SU-DHL-6 (cell line): ENCODE data around the gene LIPH.
A peak's percentile ranks its signal among the peaks of the same experiment; 100 is the strongest.
"Not testable (repeated sequence)": the region's sequence is repeated elsewhere in the genome, so short reads cannot be mapped to it uniquely, and the experiment has no call there.

Experiments
- H2AFZ ChIP-seq: fragments of 200-600 bp; sonication (generic); 2 replicates; pipeline ENCODE4 v1.6.1; 2014; ENCODE audit warnings: low read depth, mild to moderate bottlenecking, moderate library complexity, mixed read lengths, antibody characterized with exemption, low read length; ENCODE audit not compliant: severe bottlenecking
- H3F3A ChIP-seq: fragments of 200-600 bp; shearing (Covaris generic); 2 replicates; pipeline ENCODE4 v1.6.0; 2016; ENCODE audit warnings: antibody characterized with exemption, mild to moderate bottlenecking; ENCODE audit not compliant: insufficient read depth
- H3K27ac ChIP-seq: fragments of 200-600 bp; sonication (generic); 2 replicates; pipeline ENCODE4 v1.5.1; 2016; ENCODE audit warnings: low read depth, mild to moderate bottlenecking, low read length, moderate library complexity, mixed read lengths
- H3K27me3 ChIP-seq: fragments of 200-600 bp; sonication (generic), shearing (Covaris generic); 2 replicates; pipeline ENCODE4 v1.6.0; 2014; ENCODE audit warnings: mild to moderate bottlenecking, low read length
- H3K36me3 ChIP-seq: fragments of 200-600 bp; sonication (generic); 2 replicates; pipeline ENCODE4 v1.6.1; 2014; ENCODE audit warnings: mild to moderate bottlenecking, low read length, mixed read lengths
- H3K4me2 ChIP-seq: fragments of 300-600, 200-600 bp; shearing (Covaris generic), sonication (generic); 2 replicates; pipeline ENCODE4 v1.6.0; 2014; ENCODE audit warnings: low read length, low read depth, mild to moderate bottlenecking; ENCODE audit not compliant: poor library complexity, severe bottlenecking
- H3K4me3 ChIP-seq: fragments of 200-600 bp; sonication (generic); 2 replicates; pipeline ENCODE4 v1.5.1; 2014; ENCODE audit warnings: antibody characterized with exemption, low read length, mild to moderate bottlenecking, mixed read lengths; ENCODE audit not compliant: insufficient read depth, poor library complexity, severe bottlenecking
- H3K79me2 ChIP-seq: fragments of 200-600 bp; sonication (generic); 2 replicates; pipeline ENCODE4 v1.6.1; 2014; ENCODE audit warnings: mild to moderate bottlenecking, low read length, moderate library complexity; ENCODE audit not compliant: insufficient read depth
- H3K9ac ChIP-seq: fragments of 200-600 bp; sonication (generic); 2 replicates; pipeline ENCODE4 v1.7.0; 2014; ENCODE audit warnings: mild to moderate bottlenecking, low read length
- H3K9me2 ChIP-seq: fragments of 200-600 bp; sonication (generic); replicated peaks from 2 replicates; pipeline ENCODE4 v1.6.1; 2014; ENCODE audit warnings: low read length; ENCODE audit not compliant: insufficient read depth
- H3K9me3 ChIP-seq: fragments of 200-600 bp; sonication (generic); 2 replicates; pipeline ENCODE4 v1.6.1; 2014; ENCODE audit warnings: low read length, mixed read lengths; ENCODE audit not compliant: insufficient read depth
- H4K20me1 ChIP-seq: fragments of 200-600 bp; sonication (generic); 2 replicates; pipeline ENCODE4 v1.6.1; 2014; ENCODE audit warnings: low read depth, mild to moderate bottlenecking, antibody characterized with exemption, low read length, moderate library complexity, mixed read lengths
- CTCF ChIP-seq: fragments of 200-600 bp; sonication (generic); IDR thresholded peaks from one replicate; pipeline ENCODE4 v1.5.1; 2017; ENCODE audit warnings: antibody characterized with exemption, mild to moderate bottlenecking, low read length, moderate library complexity; ENCODE audit not compliant: insufficient read depth, poor library complexity, severe bottlenecking
- EZH2phosphoT487 ChIP-seq: fragments of 200-600 bp; sonication (generic), shearing (Covaris generic); conservative IDR thresholded peaks from 2 replicates; pipeline ENCODE4 v1.6.1; 2018; ENCODE audit warnings: mild to moderate bottlenecking, antibody characterized with exemption, low read length, moderate library complexity, mixed read lengths

Gene LIPH

GRCh38 chr3:185560676-185561075 is 8.3 kb upstream of the LIPH start:
- Histone ChIP-seq H3K27me3 (no peaks in the 10 kb centered on the region), H3K9ac (no peak overlapping the region), H3K4me2 (no peak overlapping the region), H3F3A (no peaks in the 10 kb centered on the region), H4K20me1 (no peaks in the 10 kb centered on the region), H3K79me2 (no peaks in the 10 kb centered on the region), H3K9me2 (no peaks in the 10 kb centered on the region), H3K4me3 (no peak overlapping the region), H3K27ac (no peak overlapping the region), H3K9me3 (no peaks in the 10 kb centered on the region), H3K36me3 (no peaks in the 10 kb centered on the region), H2AFZ (no peak overlapping the region)
- TF ChIP-seq CTCF (no peak), EZH2phosphoT487 (no peak)

- Histone ChIP-seq H3K36me3 (no peaks in the 10 kb centered on the region), H3K9me2 (no peaks in the 10 kb centered on the region), H2AFZ (peak overlapping the region; percentile 26), H3K9ac (no peak overlapping the region), H3K79me2 (no peaks in the 10 kb centered on the region), H3F3A (no peaks in the 10 kb centered on the region), H3K4me2 (peak overlapping the region; percentile 44), H3K9me3 (no peaks in the 10 kb centered on the region), H3K27me3 (no peaks in the 10 kb centered on the region), H3K27ac (no peak overlapping the region), H3K4me3 (no peak overlapping the region), H4K20me1 (no peaks in the 10 kb centered on the region)
- no peak for TF ChIP-seq CTCF
- TF ChIP-seq EZH2phosphoT487: no peak
These were observed 7.3 kb upstream of the LIPH start for GRCh38 chr3:185559706-185560090.

GRCh38 chr3:185558395-185558794 is 6.0 kb upstream of the LIPH start:
- peak overlapping the region; percentile 12 for H2AFZ ChIP-seq
- H3K36me3 ChIP-seq: no peaks in the 10 kb centered on the region
- TF ChIP-seq CTCF: no peak
- no peak for TF ChIP-seq EZH2phosphoT487
- no peaks in the 10 kb centered on the region for H3K27me3 ChIP-seq
- H3K9me2 ChIP-seq: no peaks in the 10 kb centered on the region
- H3K9me3 ChIP-seq: no peaks in the 10 kb centered on the region
- H3K79me2 ChIP-seq: no peaks in the 10 kb centered on the region
- no peak overlapping the region for H3K27ac ChIP-seq
- no peak overlapping the region for H3K4me2 ChIP-seq
- no peak overlapping the region for H3K4me3 ChIP-seq
- no peak overlapping the region for H3K9ac ChIP-seq
- H3F3A ChIP-seq: no peaks in the 10 kb centered on the region
- no peaks in the 10 kb centered on the region for H4K20me1 ChIP-seq

- not testable (repeated sequence) for H3K4me2 ChIP-seq, H3K27me3 ChIP-seq, H3F3A ChIP-seq, H2AFZ ChIP-seq, H3K9me3 ChIP-seq, H3K9me2 ChIP-seq, H3K79me2 ChIP-seq, H3K36me3 ChIP-seq, H3K4me3 ChIP-seq, H3K27ac ChIP-seq, H3K9ac ChIP-seq, H4K20me1 ChIP-seq
These were observed 4.3 kb upstream of the LIPH start for GRCh38 chr3:185556640-185557039.
